ENCODE measurements around the gene TALDO1.

The TALDO1 gene

GRCh38 chr11:720017-720641, 27.1 kb upstream of the TALDO1 start:
- Histone ChIP-seq H3K4me3 (ENCODE audit: extremely low read depth, insufficient read depth, low read length, poor library complexity, severe bottlenecking) (no peak overlapping the region), H3K9me3 (ENCODE audit: control insufficient read depth, low read length) (no peaks in the 10 kb centered on the region), H3K27ac (ENCODE audit: low read depth, low read length, severe bottlenecking) (no peak overlapping the region), H3K4me1 (ENCODE audit: control insufficient read depth, insufficient read depth, low read length, poor library complexity, severe bottlenecking) (no peaks in the 10 kb centered on the region), H3K36me3 (ENCODE audit: control insufficient read depth, insufficient read depth, low read length) (peaks cover 4% of the 10 kb centered on the region)
- WGBS, 2 experiments (ENCODE audit: insufficient coverage in 2 of 2) = 90 to 91% methylated on average over 31 to 35 of the region's 35 CpGs

- Histone ChIP-seq H3K9me3 (ENCODE audit: control insufficient read depth, low read length) (no peaks in the 10 kb centered on the region), H3K36me3 (ENCODE audit: control insufficient read depth, insufficient read depth, low read length) (peaks cover 4% of the 10 kb centered on the region), H3K27ac (ENCODE audit: low read depth, low read length, severe bottlenecking) (no peak overlapping the region), H3K4me3 (ENCODE audit: extremely low read depth, insufficient read depth, low read length, poor library complexity, severe bottlenecking) (no peak overlapping the region), H3K4me1 (ENCODE audit: control insufficient read depth, insufficient read depth, low read length, poor library complexity, severe bottlenecking) (no peaks in the 10 kb centered on the region)
- WGBS, 2 experiments (ENCODE audit: insufficient coverage in 2 of 2) = 42 to 48% methylated on average over 34 to 35 of the region's 53 CpGs
Measured at GRCh38 chr11:720642-721246, 26.5 kb upstream of the TALDO1 start.

- 81 to 83% methylated on average over 24 to 28 of the region's 28 CpGs for WGBS, 2 experiments (ENCODE audit: insufficient coverage in 2 of 2)
- no peaks in the 10 kb centered on the region for H3K4me1 ChIP-seq (ENCODE audit: control insufficient read depth, insufficient read depth, low read length, poor library complexity, severe bottlenecking)
- no peaks in the 10 kb centered on the region for H3K9me3 ChIP-seq (ENCODE audit: control insufficient read depth, low read length)
- H3K36me3 ChIP-seq (ENCODE audit: control insufficient read depth, insufficient read depth, low read length) = peaks cover 4% of the 10 kb centered on the region
- H3K27ac ChIP-seq (ENCODE audit: low read depth, low read length, severe bottlenecking) = no peak overlapping the region
- no peak overlapping the region for H3K4me3 ChIP-seq (ENCODE audit: extremely low read depth, insufficient read depth, low read length, poor library complexity, severe bottlenecking)
Measured at GRCh38 chr11:721247-721740, 26.0 kb upstream of the TALDO1 start.

- Histone ChIP-seq H3K36me3 (ENCODE audit: control insufficient read depth, insufficient read depth, low read length) (peaks cover 4% of the 10 kb centered on the region), H3K4me3 (ENCODE audit: extremely low read depth, insufficient read depth, low read length, poor library complexity, severe bottlenecking) (no peak overlapping the region), H3K27ac (ENCODE audit: low read depth, low read length, severe bottlenecking) (no peak overlapping the region), H3K4me1 (ENCODE audit: control insufficient read depth, insufficient read depth, low read length, poor library complexity, severe bottlenecking) (no peaks in the 10 kb centered on the region), H3K9me3 (ENCODE audit: control insufficient read depth, low read length) (no peaks in the 10 kb centered on the region)
- WGBS, 2 experiments (ENCODE audit: insufficient coverage in 2 of 2) = 87% methylated on average over 27 to 33 of the region's 33 CpGs
Measured at GRCh38 chr11:721741-722345, 25.4 kb upstream of the TALDO1 start.

- H3K27ac ChIP-seq (ENCODE audit: low read depth, low read length, severe bottlenecking) = no peak overlapping the region
- H3K36me3 ChIP-seq (ENCODE audit: control insufficient read depth, insufficient read depth, low read length) = peaks cover 4% of the 10 kb centered on the region
- WGBS, 2 experiments (ENCODE audit: insufficient coverage in 2 of 2) = 92 to 93% methylated on average over 14 of the region's 20 CpGs
- no peaks in the 10 kb centered on the region for H3K9me3 ChIP-seq (ENCODE audit: control insufficient read depth, low read length)
- H3K4me1 ChIP-seq (ENCODE audit: control insufficient read depth, insufficient read depth, low read length, poor library complexity, severe bottlenecking) = no peaks in the 10 kb centered on the region
- no peak overlapping the region for H3K4me3 ChIP-seq (ENCODE audit: extremely low read depth, insufficient read depth, low read length, poor library complexity, severe bottlenecking)
Measured at GRCh38 chr11:722346-722811, 24.9 kb upstream of the TALDO1 start.

- 78 to 91% methylated on average over 5 of the region's 8 CpGs for WGBS, 2 experiments (ENCODE audit: insufficient coverage in 2 of 2)
Measured at GRCh38 chr11:723120-723883, 24.0 kb upstream of the TALDO1 start.

GRCh38 chr11:724049-724777, 23.1 kb upstream of the TALDO1 start:
- 80 to 84% methylated on average over 16 to 18 of the region's 19 CpGs for WGBS, 2 experiments (ENCODE audit: insufficient coverage in 2 of 2)
- Histone ChIP-seq H3K9me3 (ENCODE audit: control insufficient read depth, low read length) (no peaks in the 10 kb centered on the region), H3K4me1 (ENCODE audit: control insufficient read depth, insufficient read depth, low read length, poor library complexity, severe bottlenecking) (no peaks in the 10 kb centered on the region), H3K27ac (ENCODE audit: low read depth, low read length, severe bottlenecking) (no peak overlapping the region), H3K4me3 (ENCODE audit: extremely low read depth, insufficient read depth, low read length, poor library complexity, severe bottlenecking) (no peak overlapping the region), H3K36me3 (ENCODE audit: control insufficient read depth, insufficient read depth, low read length) (peaks cover 4% of the 10 kb centered on the region)

More at GRCh38 chr11:723120-723883, 24.0 kb upstream of the TALDO1 start:
- no peaks in the 10 kb centered on the region for H3K9me3 ChIP-seq (ENCODE audit: control insufficient read depth, low read length)
- H3K27ac ChIP-seq (ENCODE audit: low read depth, low read length, severe bottlenecking) = no peak overlapping the region
- H3K36me3 ChIP-seq (ENCODE audit: control insufficient read depth, insufficient read depth, low read length) = peaks cover 4% of the 10 kb centered on the region
- no peak overlapping the region for H3K4me3 ChIP-seq (ENCODE audit: extremely low read depth, insufficient read depth, low read length, poor library complexity, severe bottlenecking)
- no peaks in the 10 kb centered on the region for H3K4me1 ChIP-seq (ENCODE audit: control insufficient read depth, insufficient read depth, low read length, poor library complexity, severe bottlenecking)

GRCh38 chr11:724778-725386, 22.4 kb upstream of the TALDO1 start:
- H3K4me3 ChIP-seq (ENCODE audit: extremely low read depth, insufficient read depth, low read length, poor library complexity, severe bottlenecking) = no peak overlapping the region
- H3K4me1 ChIP-seq (ENCODE audit: control insufficient read depth, insufficient read depth, low read length, poor library complexity, severe bottlenecking) = no peaks in the 10 kb centered on the region
- no peak overlapping the region for H3K27ac ChIP-seq (ENCODE audit: low read depth, low read length, severe bottlenecking)
- WGBS, 2 experiments (ENCODE audit: insufficient coverage in 2 of 2) = 85 to 87% methylated on average over 10 to 13 of the region's 18 CpGs
- no peaks in the 10 kb centered on the region for H3K9me3 ChIP-seq (ENCODE audit: control insufficient read depth, low read length)
- peaks cover 2% of the 10 kb centered on the region for H3K36me3 ChIP-seq (ENCODE audit: control insufficient read depth, insufficient read depth, low read length)

GRCh38 chr11:725624-726202, 21.6 kb upstream of the TALDO1 start:
- Histone ChIP-seq H3K36me3 (ENCODE audit: control insufficient read depth, insufficient read depth, low read length) (no peaks in the 10 kb centered on the region), H3K27ac (ENCODE audit: low read depth, low read length, severe bottlenecking) (no peak overlapping the region), H3K4me3 (ENCODE audit: extremely low read depth, insufficient read depth, low read length, poor library complexity, severe bottlenecking) (no peak overlapping the region), H3K4me1 (ENCODE audit: control insufficient read depth, insufficient read depth, low read length, poor library complexity, severe bottlenecking) (no peaks in the 10 kb centered on the region), H3K9me3 (ENCODE audit: control insufficient read depth, low read length) (no peaks in the 10 kb centered on the region)
- 30 to 35% methylated on average over 19 to 22 of the region's 53 CpGs for WGBS, 2 experiments (ENCODE audit: insufficient coverage in 2 of 2)

All from mesodermal cell (in vitro differentiated cells).